Measurements from ENCODE around the gene ARFGAP3.
A peak's percentile ranks its signal among the peaks of the same experiment; 100 is the strongest.

ARFGAP3 gene

DNA sequence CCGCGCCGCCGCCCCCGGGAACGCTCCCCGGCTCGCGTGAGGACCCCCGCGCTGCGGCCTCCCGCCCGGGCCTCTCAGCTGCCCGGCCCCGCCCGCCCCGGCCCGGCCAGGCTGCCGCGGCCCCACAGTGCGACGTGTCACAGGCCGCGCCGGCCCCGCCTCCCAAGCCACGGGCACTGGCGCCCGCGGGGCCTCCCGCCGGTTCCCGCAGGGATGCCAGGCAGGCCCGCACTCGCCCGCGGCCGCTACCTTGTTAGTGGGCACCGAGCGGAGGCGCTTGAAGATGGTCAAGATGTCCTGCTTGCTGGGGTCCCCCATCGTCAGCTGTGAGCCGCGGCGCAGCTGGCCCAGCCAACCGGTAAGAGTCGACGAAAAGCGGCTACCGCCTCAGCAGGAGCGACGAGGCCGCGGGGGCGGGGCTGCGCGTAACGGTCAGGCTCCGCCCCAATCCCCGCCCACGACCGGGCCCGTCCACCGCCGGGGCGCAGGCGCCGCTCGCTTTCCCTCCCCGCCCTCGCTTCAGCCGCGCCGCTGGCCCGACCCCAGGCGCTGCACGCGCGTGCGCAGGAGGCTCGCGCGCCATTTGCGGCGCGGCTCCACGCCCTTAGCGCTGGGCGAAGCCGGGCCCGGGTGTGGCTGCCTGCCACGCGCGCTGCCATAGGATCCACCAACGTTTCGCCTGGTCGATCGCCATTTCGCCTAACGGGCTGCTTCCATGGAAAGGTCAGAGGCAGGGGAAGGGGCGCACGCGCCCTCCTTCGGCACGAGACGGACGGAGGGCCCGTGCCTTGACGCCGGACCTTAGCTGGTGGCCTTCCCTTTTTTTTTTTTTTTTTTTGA is at the start of gene ARFGAP3:
Gene ARFGAP3 (minus strand): TSS at position 409 of the 840 bp plus-strand sequence. CDS start 91 bp downstream, at position 318.
- H4K20me1 ChIP-seq (ENCODE audit: control insufficient read depth, insufficient read depth, low read depth, low read length), result no peaks in the 10 kb centered on the region
- H3K4me1 ChIP-seq (ENCODE audit: control insufficient read depth, low read length), result peaks cover 11% of the 10 kb centered on the region
- no peak within 1 kb of the TSS for H3K27ac ChIP-seq (ENCODE audit: low read depth, low read length)
- no peaks in the 10 kb centered on the region for H3K27me3 ChIP-seq (ENCODE audit: control insufficient read depth, low read length)
- peak within 1 kb of the TSS; percentile 85 for H3K4me2 ChIP-seq (ENCODE audit: low read length)
- no peaks in the 10 kb centered on the region; the same call in 1 of the 2 replicates for H3K9me3 ChIP-seq (ENCODE audit: control insufficient read depth, insufficient read depth, low read length)
- H3F3A ChIP-seq (ENCODE audit: control insufficient read depth, insufficient read depth), result peaks cover 3% of the 10 kb centered on the region; the same call in 1 of the 2 replicates
- peaks cover 8% of the 10 kb centered on the region for H3K79me2 ChIP-seq (ENCODE audit: control insufficient read depth, low read length)
- peak within 1 kb of the TSS; percentile 81 for H3K4me3 ChIP-seq (ENCODE audit: low read length)
- H3K36me3 ChIP-seq (ENCODE audit: control insufficient read depth, low read length), result no peaks in the 10 kb centered on the region
- TF ChIP-seq, protein P1, sequence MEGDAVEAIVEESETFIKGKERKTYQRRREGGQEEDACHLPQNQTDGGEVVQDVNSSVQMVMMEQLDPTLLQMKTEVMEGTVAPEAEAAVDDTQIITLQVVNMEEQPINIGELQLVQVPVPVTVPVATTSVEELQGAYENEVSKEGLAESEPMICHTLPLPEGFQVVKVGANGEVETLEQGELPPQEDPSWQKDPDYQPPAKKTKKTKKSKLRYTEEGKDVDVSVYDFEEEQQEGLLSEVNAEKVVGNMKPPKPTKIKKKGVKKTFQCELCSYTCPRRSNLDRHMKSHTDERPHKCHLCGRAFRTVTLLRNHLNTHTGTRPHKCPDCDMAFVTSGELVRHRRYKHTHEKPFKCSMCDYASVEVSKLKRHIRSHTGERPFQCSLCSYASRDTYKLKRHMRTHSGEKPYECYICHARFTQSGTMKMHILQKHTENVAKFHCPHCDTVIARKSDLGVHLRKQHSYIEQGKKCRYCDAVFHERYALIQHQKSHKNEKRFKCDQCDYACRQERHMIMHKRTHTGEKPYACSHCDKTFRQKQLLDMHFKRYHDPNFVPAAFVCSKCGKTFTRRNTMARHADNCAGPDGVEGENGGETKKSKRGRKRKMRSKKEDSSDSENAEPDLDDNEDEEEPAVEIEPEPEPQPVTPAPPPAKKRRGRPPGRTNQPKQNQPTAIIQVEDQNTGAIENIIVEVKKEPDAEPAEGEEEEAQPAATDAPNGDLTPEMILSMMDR (IDR thresholded peaks at IDR 0.05; ENCODE audit: low read depth, low read length, poor library complexity, severe bottlenecking), result no peak
- no peak for TF ChIP-seq EZH2phosphoT487 (IDR thresholded peaks at IDR 0.05; ENCODE audit: borderline replicate concordance, low read length)
- H3K9me2 ChIP-seq (replicated peaks; ENCODE audit: control insufficient read depth, low read length), result no peaks in the 10 kb centered on the region

DNA sequence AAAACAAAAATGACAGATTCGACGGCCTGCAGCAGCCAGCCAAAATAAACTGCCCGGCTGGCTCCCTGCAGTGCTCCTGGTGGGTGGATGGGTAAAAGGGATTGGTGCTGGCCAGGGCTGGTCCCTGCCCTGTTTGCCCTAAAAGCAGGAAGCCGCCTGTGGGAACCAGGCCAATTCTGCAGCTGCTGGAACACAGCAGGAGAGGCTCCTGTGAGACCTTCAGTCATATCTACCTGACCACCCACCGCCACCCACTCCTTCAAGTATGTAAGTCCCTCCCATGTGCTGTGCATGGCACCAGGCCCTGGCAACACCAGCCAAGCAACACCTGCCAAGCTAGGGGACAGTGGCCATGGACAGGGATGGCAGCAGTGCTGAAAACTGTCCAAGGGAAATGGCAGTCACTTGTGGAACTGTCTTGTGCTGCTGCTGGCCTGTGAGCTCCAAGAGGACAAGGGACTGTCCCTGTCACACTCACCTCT is 48.7 kb upstream of the ARFGAP3 start:
- TF ChIP-seq EZH2phosphoT487 (IDR thresholded peaks at IDR 0.05; ENCODE audit: borderline replicate concordance, low read length), result no peak
- TF ChIP-seq, protein P1 (IDR thresholded peaks at IDR 0.05; ENCODE audit: low read depth, low read length, poor library complexity, severe bottlenecking), result no peak
- no peak overlapping the region for H3K4me2 ChIP-seq (ENCODE audit: low read length)
- H3K9me2 ChIP-seq (replicated peaks; ENCODE audit: control insufficient read depth, low read length), result no peaks in the 10 kb centered on the region
- H3K27me3 ChIP-seq (ENCODE audit: control insufficient read depth, low read length), result no peaks in the 10 kb centered on the region
- H3F3A ChIP-seq (ENCODE audit: control insufficient read depth, insufficient read depth), result no peaks in the 10 kb centered on the region
- H3K27ac ChIP-seq (ENCODE audit: low read depth, low read length), result no peak overlapping the region
- H3K4me3 ChIP-seq (ENCODE audit: low read length), result no peak overlapping the region
- H3K9me3 ChIP-seq (ENCODE audit: control insufficient read depth, insufficient read depth, low read length), result no peaks in the 10 kb centered on the region
- H3K36me3 ChIP-seq (ENCODE audit: control insufficient read depth, low read length), result peaks cover 8% of the 10 kb centered on the region; the same call in 1 of the 2 replicates
- H3K79me2 ChIP-seq (ENCODE audit: control insufficient read depth, low read length), result no peaks in the 10 kb centered on the region; the same call in 1 of the 2 replicates
- H3K4me1 ChIP-seq (ENCODE audit: control insufficient read depth, low read length), result no peaks in the 10 kb centered on the region
- H4K20me1 ChIP-seq (ENCODE audit: control insufficient read depth, insufficient read depth, low read depth, low read length), result no peaks in the 10 kb centered on the region; the same call in 1 of the 2 replicates

GRCh38 chr22:42905217-42905616 is 48.1 kb upstream of the ARFGAP3 start:
- Histone ChIP-seq H3K27me3 (ENCODE audit: control insufficient read depth, low read length) (no peaks in the 10 kb centered on the region), H3K4me1 (ENCODE audit: control insufficient read depth, low read length) (no peaks in the 10 kb centered on the region), H3K9me2 (replicated peaks; ENCODE audit: control insufficient read depth, low read length) (no peaks in the 10 kb centered on the region), H3K36me3 (ENCODE audit: control insufficient read depth, low read length) (peaks cover 4% of the 10 kb centered on the region; the same call in 1 of the 2 replicates), H3K27ac (ENCODE audit: low read depth, low read length) (no peak overlapping the region), H4K20me1 (ENCODE audit: control insufficient read depth, insufficient read depth, low read depth, low read length) (no peaks in the 10 kb centered on the region; the same call in 1 of the 2 replicates), H3F3A (ENCODE audit: control insufficient read depth, insufficient read depth) (no peaks in the 10 kb centered on the region), H3K4me2 (ENCODE audit: low read length) (no peak overlapping the region), H3K9me3 (ENCODE audit: control insufficient read depth, insufficient read depth, low read length) (no peaks in the 10 kb centered on the region), H3K79me2 (ENCODE audit: control insufficient read depth, low read length) (no peaks in the 10 kb centered on the region; the same call in 1 of the 2 replicates), H3K4me3 (ENCODE audit: low read length) (no peak overlapping the region)
- TF ChIP-seq, protein P1 (IDR thresholded peaks at IDR 0.05; ENCODE audit: low read depth, low read length, poor library complexity, severe bottlenecking), result no peak
